Measurements from ENCODE around the gene CNGA2. TPM values are rescaled to one million over a fixed set of nuclear protein-coding genes. Genes with fewer than 3 reads are reported as not detected.

The CNGA2 gene
- polyA plus RNA-seq, 1 donor from 2014 or later = not detected

GRCh38 chrX:151765026-151765425 lies 30.5 kb downstream of the CNGA2 start:
- TF ChIP-seq MXI1 (conservative IDR thresholded peaks at IDR 0.05; ENCODE audit: poor library complexity, severe bottlenecking) = no peak
- no peak for TF ChIP-seq TAF1 (IDR thresholded peaks at IDR 0.05; ENCODE audit: low read depth)
- TF ChIP-seq POLR2AphosphoS5 (IDR thresholded peaks at IDR 0.05) = no peak
- TF ChIP-seq EZH2 (IDR thresholded peaks at IDR 0.05; ENCODE audit: borderline replicate concordance, insufficient read depth, low read length, poor library complexity, severe bottlenecking) = no peak
- TF ChIP-seq CTCF (IDR thresholded peaks at IDR 0.05; ENCODE audit: poor library complexity, severe bottlenecking) = no peak
- TF ChIP-seq EP300 (conservative IDR thresholded peaks at IDR 0.05; ENCODE audit: poor library complexity, severe bottlenecking) = no peak
- no peak for TF ChIP-seq REST (IDR thresholded peaks at IDR 0.05; ENCODE audit: borderline replicate concordance)
- TF ChIP-seq RAD21 (conservative IDR thresholded peaks at IDR 0.05) = no peak
- no peak for TF ChIP-seq SMC3 (conservative IDR thresholded peaks at IDR 0.05; ENCODE audit: poor library complexity)
- no peaks in the 10 kb centered on the region for H4K20me1 ChIP-seq (ENCODE audit: insufficient read depth)

GRCh38 chrX:151771726-151772125 lies 37.2 kb downstream of the CNGA2 start:
- H3K9ac ChIP-seq (ENCODE audit: low read length) = no peak overlapping the region
- no peaks in the 10 kb centered on the region for H4K20me1 ChIP-seq (ENCODE audit: insufficient read depth)
- H3K79me2 ChIP-seq (replicated peaks; ENCODE audit: insufficient read depth, low read length) = no peaks in the 10 kb centered on the region
- no peaks in the 10 kb centered on the region for H3K27me3 ChIP-seq (ENCODE audit: insufficient read depth, low read depth, low read length)
- H3K9me2 ChIP-seq (ENCODE audit: insufficient read depth, low read length) = no peaks in the 10 kb centered on the region
- H3K27ac ChIP-seq (ENCODE audit: low read length) = no peak overlapping the region
- H2AFZ ChIP-seq (ENCODE audit: low read depth, low read length) = no peak overlapping the region
- no peaks in the 10 kb centered on the region for H3K9me3 ChIP-seq (ENCODE audit: low read length)
- H3K36me3 ChIP-seq (ENCODE audit: insufficient read depth, low read length) = no peaks in the 10 kb centered on the region
- TF ChIP-seq POLR2AphosphoS5 (IDR thresholded peaks at IDR 0.05) (no peak), RAD21 (conservative IDR thresholded peaks at IDR 0.05) (no peak)
- no peaks in the 10 kb centered on the region for H3F3A ChIP-seq (ENCODE audit: insufficient read depth, low read length, poor library complexity, severe bottlenecking)
- H3K4me2 ChIP-seq (ENCODE audit: low read length) = no peak overlapping the region
- no peak overlapping the region for H3K4me3 ChIP-seq (ENCODE audit: low read length)

More at GRCh38 chrX:151765026-151765425, 30.5 kb downstream of the CNGA2 start:
- H3K4me2 ChIP-seq (ENCODE audit: low read length) = no peak overlapping the region
- no peak overlapping the region for H3K4me3 ChIP-seq (ENCODE audit: low read length)
- H3K9me2 ChIP-seq (ENCODE audit: insufficient read depth, low read length) = no peaks in the 10 kb centered on the region
- no peak overlapping the region for H2AFZ ChIP-seq (ENCODE audit: low read depth, low read length)
- H3K27me3 ChIP-seq (ENCODE audit: insufficient read depth, low read depth, low read length) = no peaks in the 10 kb centered on the region
- no peaks in the 10 kb centered on the region for H3K36me3 ChIP-seq (ENCODE audit: insufficient read depth, low read length)
- H3K79me2 ChIP-seq (replicated peaks; ENCODE audit: insufficient read depth, low read length) = no peaks in the 10 kb centered on the region
- H3K9ac ChIP-seq (ENCODE audit: low read length) = no peak overlapping the region
- H3K9me3 ChIP-seq (ENCODE audit: low read length) = no peaks in the 10 kb centered on the region
- no peaks in the 10 kb centered on the region for H3F3A ChIP-seq (ENCODE audit: insufficient read depth, low read length, poor library complexity, severe bottlenecking)
- no peak overlapping the region for H3K27ac ChIP-seq (ENCODE audit: low read length)

GRCh38 chrX:151773434-151773833 lies 38.9 kb downstream of the CNGA2 start:
- Histone ChIP-seq H3F3A (ENCODE audit: insufficient read depth, low read length, poor library complexity, severe bottlenecking) (no peaks in the 10 kb centered on the region), H3K9ac (ENCODE audit: low read length) (no peak overlapping the region), H3K4me3 (ENCODE audit: low read length) (no peak overlapping the region), H3K9me2 (ENCODE audit: insufficient read depth, low read length) (no peaks in the 10 kb centered on the region), H3K27ac (ENCODE audit: low read length) (no peak overlapping the region), H3K4me2 (ENCODE audit: low read length) (no peak overlapping the region), H3K79me2 (replicated peaks; ENCODE audit: insufficient read depth, low read length) (no peaks in the 10 kb centered on the region), H2AFZ (ENCODE audit: low read depth, low read length) (no peak overlapping the region), H3K36me3 (ENCODE audit: insufficient read depth, low read length) (no peaks in the 10 kb centered on the region), H4K20me1 (ENCODE audit: insufficient read depth) (no peaks in the 10 kb centered on the region), H3K9me3 (ENCODE audit: low read length) (no peaks in the 10 kb centered on the region), H3K27me3 (ENCODE audit: insufficient read depth, low read depth, low read length) (no peaks in the 10 kb centered on the region)
- TF ChIP-seq POLR2AphosphoS5 (IDR thresholded peaks at IDR 0.05) (no peak), SMC3 (conservative IDR thresholded peaks at IDR 0.05; ENCODE audit: poor library complexity) (no peak), EP300 (conservative IDR thresholded peaks at IDR 0.05; ENCODE audit: poor library complexity, severe bottlenecking) (no peak), MXI1 (conservative IDR thresholded peaks at IDR 0.05; ENCODE audit: poor library complexity, severe bottlenecking) (no peak), CTCF (IDR thresholded peaks at IDR 0.05; ENCODE audit: poor library complexity, severe bottlenecking) (no peak), EZH2 (IDR thresholded peaks at IDR 0.05; ENCODE audit: borderline replicate concordance, insufficient read depth, low read length, poor library complexity, severe bottlenecking) (no peak), TAF1 (IDR thresholded peaks at IDR 0.05; ENCODE audit: low read depth) (no peak), REST (IDR thresholded peaks at IDR 0.05; ENCODE audit: borderline replicate concordance) (no peak), RAD21 (conservative IDR thresholded peaks at IDR 0.05) (no peak)
